ENCODE results near the gene CLIP1.
"Not testable (repeated sequence)": the region's sequence is repeated elsewhere in the genome, so short reads cannot be mapped to it uniquely, and the experiment has no call there.

Gene CLIP1

GRCh38 chr12:122421821-122422729 is at the start of gene CLIP1:
CLIP1 (minus strand) TSS chr12:122422669; CDS start chr12:122380452, 42,217 bp downstream.
- Mint-ChIP-seq H3K9me3 (no peaks in the 10 kb centered on the region), H3K27ac (peak within 1 kb of the TSS; percentile 95), H3K27me3 (no peaks in the 10 kb centered on the region), H3K4me3 (peak within 1 kb of the TSS; percentile 90), H3K4me1 (ENCODE audit: low read depth) (peaks cover 42% of the 10 kb centered on the region), H3K36me3 (ENCODE audit: low read depth) (peaks cover 8% of the 10 kb centered on the region)
- DNase-seq = peak; percentile 80

- Mint-ChIP-seq H3K27ac (peak overlapping the region; percentile 58), H3K36me3 (ENCODE audit: low read depth) (peaks cover 49% of the 10 kb centered on the region), H3K4me3 (no peak overlapping the region), H3K27me3 (no peaks in the 10 kb centered on the region), H3K9me3 (no peaks in the 10 kb centered on the region), H3K4me1 (ENCODE audit: low read depth) (peaks cover 30% of the 10 kb centered on the region)
- DNase-seq = no peak
Observed at GRCh38 chr12:122471324-122472226, 49.1 kb upstream of the CLIP1 start.

GRCh38 chr12:122470576-122470975 is 48.1 kb upstream of the CLIP1 start:
- H3K9me3 Mint-ChIP-seq = not testable (repeated sequence)

GRCh38 chr12:122469856-122470255 is 47.4 kb upstream of the CLIP1 start:
- peaks cover 32% of the 10 kb centered on the region for H3K36me3 Mint-ChIP-seq (ENCODE audit: low read depth)
- H3K4me1 Mint-ChIP-seq (ENCODE audit: low read depth) = peaks cover 21% of the 10 kb centered on the region
- not testable (repeated sequence) for H3K9me3 Mint-ChIP-seq, H3K27me3 Mint-ChIP-seq, H3K4me3 Mint-ChIP-seq
- peak overlapping the region; percentile 18 for H3K27ac Mint-ChIP-seq
- DNase-seq = peak; percentile 18

More at GRCh38 chr12:122470576-122470975, 48.1 kb upstream of the CLIP1 start:
- H3K36me3 Mint-ChIP-seq (ENCODE audit: low read depth) = peaks cover 39% of the 10 kb centered on the region
- not testable (repeated sequence) for H3K27ac Mint-ChIP-seq, H3K27me3 Mint-ChIP-seq, H3K4me3 Mint-ChIP-seq
- H3K4me1 Mint-ChIP-seq (ENCODE audit: low read depth) = peaks cover 27% of the 10 kb centered on the region
- DNase-seq = peak; percentile 23

- H3K36me3 Mint-ChIP-seq (ENCODE audit: low read depth) = peaks cover 14% of the 10 kb centered on the region
- no peaks in the 10 kb centered on the region for H3K9me3 Mint-ChIP-seq
- H3K4me3 Mint-ChIP-seq = no peak overlapping the region
- DNase-seq = no peak
- no peaks in the 10 kb centered on the region for H3K27me3 Mint-ChIP-seq
- peaks cover 8% of the 10 kb centered on the region for H3K4me1 Mint-ChIP-seq (ENCODE audit: low read depth)
- no peak overlapping the region for H3K27ac Mint-ChIP-seq
Observed at GRCh38 chr12:122467983-122468382, 45.5 kb upstream of the CLIP1 start.

GRCh38 chr12:122464317-122465042 is 42.0 kb upstream of the CLIP1 start:
- not testable (repeated sequence) for DNase-seq; H3K4me1 Mint-ChIP-seq (ENCODE audit: low read depth); H3K36me3 Mint-ChIP-seq (ENCODE audit: low read depth); H3K27me3 Mint-ChIP-seq; H3K9me3 Mint-ChIP-seq; H3K4me3 Mint-ChIP-seq; H3K27ac Mint-ChIP-seq

- H3K4me1 Mint-ChIP-seq (ENCODE audit: low read depth) = peaks cover 4% of the 10 kb centered on the region
- H3K4me3 Mint-ChIP-seq = no peak overlapping the region
- H3K36me3 Mint-ChIP-seq (ENCODE audit: low read depth) = no peaks in the 10 kb centered on the region
- H3K27me3 Mint-ChIP-seq = no peaks in the 10 kb centered on the region
- no peak for DNase-seq
- no peaks in the 10 kb centered on the region for H3K9me3 Mint-ChIP-seq
- no peak overlapping the region for H3K27ac Mint-ChIP-seq
Observed at GRCh38 chr12:122460641-122461040, 38.2 kb upstream of the CLIP1 start.

GRCh38 chr12:122460061-122460460 is 37.6 kb upstream of the CLIP1 start:
- Mint-ChIP-seq H3K4me1 (ENCODE audit: low read depth) (peaks cover 4% of the 10 kb centered on the region), H3K9me3 (no peaks in the 10 kb centered on the region), H3K4me3 (no peak overlapping the region), H3K27me3 (no peaks in the 10 kb centered on the region), H3K36me3 (ENCODE audit: low read depth) (no peaks in the 10 kb centered on the region), H3K27ac (no peak overlapping the region)
- DNase-seq = no peak

GRCh38 chr12:122459211-122459610 is 36.7 kb upstream of the CLIP1 start:
- Mint-ChIP-seq H3K9me3 (no peaks in the 10 kb centered on the region), H3K27ac (no peak overlapping the region), H3K4me1 (ENCODE audit: low read depth) (peaks cover 10% of the 10 kb centered on the region), H3K4me3 (no peak overlapping the region), H3K27me3 (no peaks in the 10 kb centered on the region), H3K36me3 (ENCODE audit: low read depth) (no peaks in the 10 kb centered on the region)
- DNase-seq = no peak

- H3K4me3 Mint-ChIP-seq = no peak overlapping the region
- H3K27me3 Mint-ChIP-seq = no peaks in the 10 kb centered on the region
- peaks cover 18% of the 10 kb centered on the region for H3K4me1 Mint-ChIP-seq (ENCODE audit: low read depth)
- H3K36me3 Mint-ChIP-seq (ENCODE audit: low read depth) = no peaks in the 10 kb centered on the region
- H3K27ac Mint-ChIP-seq = no peak overlapping the region
- no peaks in the 10 kb centered on the region for H3K9me3 Mint-ChIP-seq
- no peak for DNase-seq
Observed at GRCh38 chr12:122458105-122459035, 35.9 kb upstream of the CLIP1 start.

GRCh38 chr12:122457627-122458026 is 35.2 kb upstream of the CLIP1 start:
- peaks cover 26% of the 10 kb centered on the region for H3K4me1 Mint-ChIP-seq (ENCODE audit: low read depth)
- H3K36me3 Mint-ChIP-seq (ENCODE audit: low read depth) = no peaks in the 10 kb centered on the region
- no peaks in the 10 kb centered on the region for H3K9me3 Mint-ChIP-seq
- no peaks in the 10 kb centered on the region for H3K27me3 Mint-ChIP-seq
- peak; percentile 20 for DNase-seq
- H3K4me3 Mint-ChIP-seq = no peak overlapping the region
- peak overlapping the region; percentile 33 for H3K27ac Mint-ChIP-seq

- Mint-ChIP-seq H3K4me1 (ENCODE audit: low read depth) (peaks cover 33% of the 10 kb centered on the region), H3K4me3 (no peak overlapping the region), H3K27ac (no peak overlapping the region), H3K27me3 (no peaks in the 10 kb centered on the region), H3K36me3 (ENCODE audit: low read depth) (no peaks in the 10 kb centered on the region), H3K9me3 (no peaks in the 10 kb centered on the region)
- DNase-seq = no peak
Observed at GRCh38 chr12:122454739-122455138, 32.3 kb upstream of the CLIP1 start.

- no peak overlapping the region for H3K4me3 Mint-ChIP-seq
- H3K4me1 Mint-ChIP-seq (ENCODE audit: low read depth) = peaks cover 38% of the 10 kb centered on the region
- no peaks in the 10 kb centered on the region for H3K9me3 Mint-ChIP-seq
- H3K27me3 Mint-ChIP-seq = no peaks in the 10 kb centered on the region
- H3K27ac Mint-ChIP-seq = peak overlapping the region; percentile 90
- DNase-seq = no peak
- H3K36me3 Mint-ChIP-seq (ENCODE audit: low read depth) = no peaks in the 10 kb centered on the region
Observed at GRCh38 chr12:122454250-122454721, 31.8 kb upstream of the CLIP1 start.
